NCI-H748 (cell line): Measurements from ENCODE around the gene MBNL1.

Experiments
- DNase-seq: peaks from one replicate; lab custom pipeline; 2025; ENCODE audit not compliant: unreplicated experiment; lab: John Stamatoyannopoulos, UW

MBNL1 gene

DNA sequence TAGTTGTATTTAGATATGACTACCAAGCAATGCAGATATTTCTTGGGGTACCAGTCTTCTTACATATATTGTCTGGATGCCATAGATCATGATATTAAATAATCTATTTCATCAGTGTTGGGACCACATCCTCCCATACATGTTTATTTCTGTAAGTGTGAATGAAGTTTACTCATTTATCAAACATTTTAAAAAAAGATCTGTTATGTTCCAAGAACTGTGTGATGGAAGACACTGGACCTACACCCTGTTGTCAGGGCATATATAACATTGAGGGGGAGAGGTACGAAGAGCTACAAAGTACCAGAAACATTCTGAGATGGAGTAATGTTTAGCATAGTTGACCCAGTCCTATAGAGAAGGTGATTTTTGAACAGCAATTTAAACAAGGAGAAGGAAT is 26.6 kb downstream of the MBNL1 start:
- DNase-seq, result no peak

- no peak for DNase-seq
Measured at GRCh38 chr3:152295806-152296205, 27.1 kb downstream of the MBNL1 start.

DNA sequence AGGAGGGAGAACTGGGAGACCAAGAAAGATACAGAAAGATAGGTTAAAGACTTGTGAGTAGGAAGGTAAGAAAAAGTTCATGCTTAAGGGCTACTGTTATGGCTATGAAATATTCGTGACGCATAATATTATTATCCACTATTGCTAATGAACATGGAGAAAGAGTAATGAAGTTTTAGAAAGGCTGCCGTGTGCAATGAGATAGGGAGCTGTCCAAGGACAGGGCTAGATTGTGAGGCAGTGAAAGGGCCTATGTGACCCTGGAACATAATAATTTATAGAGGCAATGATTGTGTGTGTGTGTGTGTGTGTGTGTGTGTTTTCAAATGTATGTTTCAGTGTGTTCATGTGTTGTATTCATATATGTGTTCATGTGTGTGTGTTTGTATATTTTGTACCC is 27.7 kb downstream of the MBNL1 start:
- DNase-seq, result no peak

- no peak for DNase-seq
Measured at GRCh38 chr3:152296971-152297370, 28.2 kb downstream of the MBNL1 start.

- peak; percentile 10 for DNase-seq
Measured at GRCh38 chr3:152298393-152299248, 29.9 kb downstream of the MBNL1 start.

DNA sequence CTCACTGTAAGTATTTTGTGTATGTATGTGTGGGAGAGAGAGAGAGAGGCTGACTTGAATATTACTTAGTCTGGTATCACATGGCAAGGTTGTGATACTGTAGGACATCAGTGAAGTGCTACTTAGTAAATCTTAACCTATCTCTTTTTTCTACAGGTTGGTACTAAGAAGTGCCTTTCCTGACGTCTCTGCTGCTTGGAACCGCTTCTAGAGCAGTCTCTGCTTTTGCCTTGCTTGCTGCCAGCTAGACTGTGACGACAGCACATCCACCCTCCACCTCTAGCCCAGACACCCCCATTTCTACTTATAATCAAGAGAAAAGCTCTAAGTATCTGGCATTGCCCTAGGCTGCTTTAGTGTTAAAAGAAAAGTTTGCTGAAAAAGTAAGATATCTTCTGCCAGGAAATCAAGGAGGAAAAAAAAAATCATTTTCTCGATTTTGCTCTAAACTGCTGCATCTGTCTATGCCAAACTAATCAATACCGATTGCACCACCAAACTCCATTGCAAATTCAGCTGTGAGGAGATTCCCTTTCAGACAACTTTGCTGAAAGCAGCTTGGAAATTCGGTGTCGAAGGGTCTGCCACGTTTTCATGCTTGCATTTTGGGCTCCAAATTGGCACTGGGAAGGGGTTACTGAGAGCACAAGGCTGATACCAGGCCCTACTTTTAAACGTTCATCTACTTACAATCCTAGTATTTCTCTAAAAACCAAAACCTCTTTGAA is 30.7 kb downstream of the MBNL1 start:
- no peak for DNase-seq

GRCh38 chr3:152300029-152300731 is 31.5 kb downstream of the MBNL1 start:
- no peak for DNase-seq

DNA sequence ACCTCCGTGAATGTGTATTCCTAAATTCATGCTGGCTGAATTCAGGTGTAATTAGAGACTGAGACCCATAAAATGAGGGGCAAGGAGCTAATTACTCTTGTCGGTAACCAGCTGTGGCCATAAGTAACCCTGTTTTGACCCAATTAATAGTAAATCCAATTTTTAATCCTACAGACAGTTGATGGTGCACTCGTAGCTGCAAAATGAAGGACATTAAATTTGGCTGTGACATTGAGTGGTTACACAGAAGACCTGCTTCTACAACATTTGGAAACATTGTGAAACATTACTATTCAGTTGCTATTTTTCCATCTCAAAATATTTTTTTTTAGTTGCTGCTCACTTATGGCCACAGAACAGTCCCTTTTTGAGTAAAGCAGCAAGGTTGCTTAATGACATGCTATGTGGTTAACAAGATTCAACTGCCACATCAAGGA is 33.0 kb downstream of the MBNL1 start:
- no peak for DNase-seq

GRCh38 chr3:152302521-152303021 is 33.8 kb downstream of the MBNL1 start:
- DNase-seq, result no peak

GRCh38 chr3:152304160-152304559 is 35.4 kb downstream of the MBNL1 start:
- no peak for DNase-seq

DNA sequence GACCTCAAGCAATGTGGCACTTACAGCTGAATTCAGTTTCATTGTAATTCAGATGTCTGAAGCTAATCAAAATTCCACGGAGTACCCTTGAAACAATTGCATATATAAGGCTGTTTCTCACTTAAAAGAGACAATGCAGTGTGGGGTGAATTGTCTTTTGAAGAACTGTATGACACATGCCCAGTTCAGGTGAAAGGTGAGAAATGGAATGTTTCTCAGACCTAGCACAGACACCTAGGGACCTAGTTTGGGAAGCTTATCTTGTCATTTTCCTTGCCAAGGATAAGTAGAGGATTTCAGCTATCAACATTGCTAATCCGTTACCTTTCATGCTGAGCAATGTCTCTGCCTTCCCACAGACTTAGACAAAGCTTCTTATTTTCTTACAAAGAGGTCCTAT is 36.3 kb downstream of the MBNL1 start:
- no peak for DNase-seq

GRCh38 chr3:152307829-152308474 is 39.2 kb downstream of the MBNL1 start:
- DNase-seq, result no peak

GRCh38 chr3:152308475-152308844 is 39.7 kb downstream of the MBNL1 start:
- DNase-seq, result no peak

DNA sequence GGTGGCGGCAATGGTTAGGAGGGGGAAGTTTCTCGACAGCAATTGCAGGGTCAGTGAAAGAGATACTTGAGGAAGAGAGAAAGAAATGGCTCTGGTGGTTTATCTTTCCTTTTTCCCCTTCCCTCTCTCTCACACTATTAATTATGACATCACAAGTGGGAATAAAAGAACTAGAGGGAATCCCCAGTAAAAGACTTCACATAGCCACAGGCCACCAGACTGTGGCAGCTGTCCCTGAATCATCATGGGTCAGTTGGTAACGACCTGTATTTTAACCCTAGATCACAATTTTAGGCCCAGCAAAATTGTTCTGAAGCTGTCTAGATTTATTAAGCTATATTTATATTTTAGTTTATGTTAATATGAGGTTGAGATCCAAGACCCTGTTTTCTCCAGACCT is 40.3 kb downstream of the MBNL1 start:
- DNase-seq, result no peak

- no peak for DNase-seq
Measured at GRCh38 chr3:152309535-152310307, 41.0 kb downstream of the MBNL1 start.

- no peak for DNase-seq
Measured at GRCh38 chr3:152313430-152313829, 44.7 kb downstream of the MBNL1 start.

- DNase-seq, result no peak
Measured at GRCh38 chr3:152313914-152314313, 45.2 kb downstream of the MBNL1 start.

- peak; percentile 40 for DNase-seq
Measured at GRCh38 chr3:152314677-152315353, 46.1 kb downstream of the MBNL1 start.

GRCh38 chr3:152315623-152316022 is 46.9 kb downstream of the MBNL1 start:
- DNase-seq, result no peak

DNA sequence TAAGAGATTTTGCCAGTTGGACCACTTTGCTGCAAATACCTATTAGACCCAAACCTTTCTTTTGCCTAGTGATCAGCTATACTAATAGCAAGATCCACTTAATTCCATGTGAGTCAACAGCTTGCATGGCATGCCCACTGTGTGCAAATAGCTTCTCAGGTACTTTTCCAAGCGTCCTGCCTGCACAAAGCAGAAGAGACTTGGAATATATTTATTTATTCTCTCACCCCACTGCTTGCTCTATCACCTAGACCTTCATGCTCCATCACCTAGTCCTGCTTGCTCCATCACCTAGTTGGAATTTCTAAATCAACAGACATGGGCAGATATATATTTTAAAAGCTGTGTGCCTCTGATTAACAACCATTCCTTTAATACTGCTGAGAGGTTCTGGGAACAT is 47.6 kb downstream of the MBNL1 start:
- DNase-seq, result no peak
